OCI-LY1 (cell line): Measurements from ENCODE around the gene BTBD19.

Experiments used
- H2AFZ ChIP-seq: fragments of 200-600 bp; sonication (generic), shearing (Covaris generic); 2 replicates; pipeline ENCODE4 v1.6.0; 2014; ENCODE audit warnings: antibody characterized with exemption, mild to moderate bottlenecking, low read length
- H3F3A ChIP-seq: fragments of 200-600 bp; sonication (generic), shearing (Covaris generic); 2 replicates; pipeline ENCODE4 v1.6.0; 2014; ENCODE audit warnings: mild to moderate bottlenecking, antibody characterized with exemption, low read length, moderate library complexity; ENCODE audit not compliant: insufficient read depth
- H3K27ac ChIP-seq: fragments of 200-600 bp; sonication (generic); 2 replicates; pipeline ENCODE4 v1.5.1; 2014; ENCODE audit warnings: low read length, mixed run types, mild to moderate bottlenecking, low read depth; ENCODE audit not compliant: poor library complexity, severe bottlenecking
- H3K27me3 ChIP-seq: fragments of 200-600 bp; sonication (generic); 2 replicates; pipeline ENCODE4 v1.6.0; 2014; ENCODE audit warnings: antibody characterized with exemption, mild to moderate bottlenecking, low read length, moderate library complexity; ENCODE audit not compliant: insufficient read depth
- H3K36me3 ChIP-seq: fragments of 200-600 bp; sonication (generic); 2 replicates; pipeline ENCODE4 v1.6.1; 2014; ENCODE audit warnings: mild to moderate bottlenecking, antibody characterized with exemption, low read length, moderate library complexity, mixed read lengths; ENCODE audit not compliant: insufficient read depth
- H3K4me1 ChIP-seq: fragments of 200-600 bp; sonication (generic); 2 replicates; pipeline ENCODE4 v1.5.1; 2014; ENCODE audit warnings: mild to moderate bottlenecking, low read length, moderate library complexity; ENCODE audit not compliant: insufficient read depth, severe bottlenecking
- H3K4me2 ChIP-seq: fragments of 200-600 bp; sonication (generic), shearing (Covaris generic); 2 replicates; pipeline ENCODE4 v1.6.1; 2014; ENCODE audit warnings: low read length
- H3K4me3 ChIP-seq: fragments of 200-600 bp; sonication (generic); 2 replicates; pipeline ENCODE4 v1.5.1; 2014; ENCODE audit warnings: low read length, low read depth, mild to moderate bottlenecking, mixed read lengths; ENCODE audit not compliant: poor library complexity, severe bottlenecking
- H3K79me2 ChIP-seq: fragments of 200-600 bp; shearing (Covaris generic); 2 replicates; pipeline ENCODE4 v1.6.1; 2016; ENCODE audit warnings: mixed run types, low read length, mixed read lengths; ENCODE audit not compliant: insufficient read depth
- H3K9ac ChIP-seq: fragments of 200-600 bp; sonication (generic), shearing (Covaris generic); 2 replicates; pipeline ENCODE4 v1.6.1; 2014; ENCODE audit warnings: mild to moderate bottlenecking, low read length, mixed read lengths
- H3K9me2 ChIP-seq: fragments of 200-600 bp; sonication (generic), shearing (Covaris generic); 2 replicates; pipeline ENCODE4 v1.6.1; 2014; ENCODE audit warnings: low read depth, mild to moderate bottlenecking, low read length, mixed read lengths
- H3K9me3 ChIP-seq: fragments of 200-600 bp; shearing (Covaris generic); 2 replicates; pipeline ENCODE4 v1.6.1; 2014; ENCODE audit warnings: low read length, mixed read lengths
- H4K20me1 ChIP-seq: fragments of 200-600 bp; sonication (generic), shearing (Covaris generic); 2 replicates; pipeline ENCODE4 v1.6.0; 2016; ENCODE audit warnings: mild to moderate bottlenecking, low read length; ENCODE audit not compliant: insufficient read depth
- EZH2 ChIP-seq: fragments of 200-600 bp; sonication (generic), shearing (Covaris generic); IDR thresholded peaks from 2 replicates; pipeline ENCODE4 v1.8.0; 2017; ENCODE audit warnings: borderline replicate concordance, mixed run types, mild to moderate bottlenecking, antibody characterized with exemption, low read length, moderate library complexity, mixed read lengths
- TF ChIP-seq, protein P1 (sequence below): fragments of 200-600 bp; sonication (generic), shearing (Covaris generic); IDR thresholded peaks from 2 replicates; pipeline ENCODE4 v1.5.1; 2017; ENCODE audit warnings: mild to moderate bottlenecking, antibody characterized with exemption, low read length, moderate library complexity, mixed read lengths

Gene BTBD19

GRCh38 chr1:44817771-44818495 is 9.6 kb downstream of the BTBD19 start:
- no peaks in the 10 kb centered on the region for H3K79me2 ChIP-seq
- TF ChIP-seq, protein P1, sequence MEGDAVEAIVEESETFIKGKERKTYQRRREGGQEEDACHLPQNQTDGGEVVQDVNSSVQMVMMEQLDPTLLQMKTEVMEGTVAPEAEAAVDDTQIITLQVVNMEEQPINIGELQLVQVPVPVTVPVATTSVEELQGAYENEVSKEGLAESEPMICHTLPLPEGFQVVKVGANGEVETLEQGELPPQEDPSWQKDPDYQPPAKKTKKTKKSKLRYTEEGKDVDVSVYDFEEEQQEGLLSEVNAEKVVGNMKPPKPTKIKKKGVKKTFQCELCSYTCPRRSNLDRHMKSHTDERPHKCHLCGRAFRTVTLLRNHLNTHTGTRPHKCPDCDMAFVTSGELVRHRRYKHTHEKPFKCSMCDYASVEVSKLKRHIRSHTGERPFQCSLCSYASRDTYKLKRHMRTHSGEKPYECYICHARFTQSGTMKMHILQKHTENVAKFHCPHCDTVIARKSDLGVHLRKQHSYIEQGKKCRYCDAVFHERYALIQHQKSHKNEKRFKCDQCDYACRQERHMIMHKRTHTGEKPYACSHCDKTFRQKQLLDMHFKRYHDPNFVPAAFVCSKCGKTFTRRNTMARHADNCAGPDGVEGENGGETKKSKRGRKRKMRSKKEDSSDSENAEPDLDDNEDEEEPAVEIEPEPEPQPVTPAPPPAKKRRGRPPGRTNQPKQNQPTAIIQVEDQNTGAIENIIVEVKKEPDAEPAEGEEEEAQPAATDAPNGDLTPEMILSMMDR = no peak
- TF ChIP-seq EZH2 = no peak
- no peaks in the 10 kb centered on the region for H3F3A ChIP-seq
- H3K27me3 ChIP-seq = no peaks in the 10 kb centered on the region
- H3K27ac ChIP-seq = no peak overlapping the region
- no peaks in the 10 kb centered on the region for H3K9me3 ChIP-seq
- H4K20me1 ChIP-seq = no peaks in the 10 kb centered on the region
- H3K4me3 ChIP-seq = no peak overlapping the region
- no peak overlapping the region for H3K9ac ChIP-seq
- H3K9me2 ChIP-seq = no peaks in the 10 kb centered on the region
- H3K36me3 ChIP-seq = no peaks in the 10 kb centered on the region
- H3K4me2 ChIP-seq = no peak overlapping the region
- no peak overlapping the region for H2AFZ ChIP-seq
- H3K4me1 ChIP-seq = peaks cover 34% of the 10 kb centered on the region

DNA sequence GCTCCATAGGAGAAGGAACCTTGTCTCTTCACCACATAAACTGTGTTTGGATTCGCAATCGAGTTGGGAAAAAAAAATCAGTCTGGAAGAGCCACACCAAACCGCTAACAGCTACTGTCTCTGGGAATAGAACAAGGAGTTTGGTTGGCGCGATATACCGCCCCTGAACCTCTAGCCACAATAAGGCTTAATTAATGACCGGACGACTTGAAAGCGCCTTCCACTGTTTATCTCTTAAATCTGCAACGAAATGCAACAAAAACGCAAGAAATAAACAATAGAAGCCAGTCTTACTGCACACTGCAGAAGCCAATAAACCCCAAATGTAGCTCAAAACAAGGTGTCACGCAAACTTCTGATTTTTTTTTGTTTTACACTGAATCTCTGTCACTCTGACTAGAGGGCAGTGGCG is 10.9 kb downstream of the BTBD19 start:
- no peaks in the 10 kb centered on the region for H3K79me2 ChIP-seq
- no peaks in the 10 kb centered on the region for H3K27me3 ChIP-seq
- peaks cover 25% of the 10 kb centered on the region for H3K4me1 ChIP-seq
- H3K4me3 ChIP-seq = peak overlapping the region; percentile 60
- H3K4me2 ChIP-seq = peak overlapping the region; percentile 88
- no peak for TF ChIP-seq EZH2
- TF ChIP-seq, protein P1 = no peak
- no peaks in the 10 kb centered on the region for H3K9me3 ChIP-seq
- H3K27ac ChIP-seq = peak overlapping the region; percentile 93
- no peaks in the 10 kb centered on the region for H4K20me1 ChIP-seq
- no peaks in the 10 kb centered on the region for H3F3A ChIP-seq
- no peak overlapping the region for H2AFZ ChIP-seq
- no peaks in the 10 kb centered on the region for H3K36me3 ChIP-seq
- H3K9me2 ChIP-seq = no peaks in the 10 kb centered on the region
- peak overlapping the region; percentile 66 for H3K9ac ChIP-seq

DNA sequence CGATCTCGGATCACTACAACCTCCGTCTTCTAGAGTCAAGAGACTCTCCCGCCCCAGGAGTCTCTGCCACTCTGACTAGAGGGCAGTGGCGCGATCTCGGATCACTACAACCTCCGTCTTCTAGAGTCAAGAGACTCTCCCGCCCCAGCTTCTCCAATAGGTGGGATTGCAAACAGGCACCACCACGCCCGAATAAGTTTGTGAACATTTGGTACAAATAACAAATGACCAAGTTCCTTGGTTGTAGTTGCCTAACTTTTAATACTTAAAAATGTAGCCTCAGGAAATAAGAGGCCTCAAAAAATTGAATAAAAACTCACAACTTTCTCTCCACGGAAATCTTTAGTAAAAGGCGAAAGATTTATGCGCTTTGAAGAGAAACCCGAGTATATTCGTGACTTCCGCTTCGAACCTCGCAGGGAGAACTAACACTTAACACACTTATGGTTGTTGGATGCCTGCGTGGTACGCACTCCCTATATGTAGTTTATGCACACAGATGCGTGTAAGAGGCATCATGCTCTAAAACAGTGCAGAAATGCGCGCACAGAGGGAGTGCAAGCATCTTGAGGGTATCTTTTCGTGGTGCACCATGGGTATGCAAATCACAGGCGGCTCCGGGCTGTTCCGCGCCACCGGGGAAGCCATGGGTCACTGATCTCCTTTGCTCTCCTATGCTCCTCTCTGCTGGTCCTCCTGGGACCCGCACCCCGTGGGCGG is 11.4 kb downstream of the BTBD19 start:
- TF ChIP-seq, protein P1 = peak; percentile 35; the same call in 1 of the 2 replicates
- no peak for TF ChIP-seq EZH2
- Histone ChIP-seq H3K4me2 (peak overlapping the region; percentile 88), H4K20me1 (no peaks in the 10 kb centered on the region), H3K36me3 (no peaks in the 10 kb centered on the region), H3K27ac (peak overlapping the region; percentile 93), H3K79me2 (no peaks in the 10 kb centered on the region), H3K9ac (peak overlapping the region; percentile 66), H3K4me3 (peak overlapping the region; percentile 60), H3F3A (no peaks in the 10 kb centered on the region), H3K9me3 (no peaks in the 10 kb centered on the region), H2AFZ (no peak overlapping the region), H3K9me2 (no peaks in the 10 kb centered on the region), H3K27me3 (no peaks in the 10 kb centered on the region), H3K4me1 (peaks cover 19% of the 10 kb centered on the region)
